KBM-7 (cell line): ENCODE measurements around the gene FOXP4.

Experiments
- DNase-seq: peaks from one replicate; pipeline ENCODE4 v3.0.0-alpha.2; 2015
- in situ Hi-C: fragments of 300-500 bp; cut with MboI; formaldehyde crosslinking; loops from 2 replicates; pipeline ENCODE4 v1.14.3; 2020; ENCODE audit warnings: low sequenced_read_pairs, low pct_unique_long_range_greater_than_20kb, mixed read lengths

Gene FOXP4

DNA sequence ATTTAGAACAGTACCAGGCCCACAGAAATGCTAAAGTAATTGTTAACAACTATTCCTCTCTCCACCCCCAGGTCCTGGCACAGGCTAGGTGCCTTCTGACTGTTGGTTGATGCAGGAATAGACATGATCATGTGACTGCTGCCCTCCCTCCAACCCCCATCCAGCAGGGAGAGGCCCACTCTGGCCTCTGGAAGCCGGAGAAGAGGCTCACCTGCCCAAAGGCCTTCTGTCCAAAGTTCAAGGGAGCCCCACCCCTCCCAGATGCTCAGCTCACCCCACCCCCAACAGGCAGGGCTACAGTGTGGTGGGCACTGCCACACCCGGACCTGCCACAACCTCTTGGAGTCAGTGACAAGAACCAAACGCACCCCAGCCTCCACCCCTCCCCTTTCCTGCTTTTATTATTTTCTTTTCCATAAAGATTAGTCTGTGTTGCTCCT lies 26.9 kb upstream of the FOXP4 start:
- DNase-seq, result no peak
- in situ Hi-C loops, result no loop called here

DNA sequence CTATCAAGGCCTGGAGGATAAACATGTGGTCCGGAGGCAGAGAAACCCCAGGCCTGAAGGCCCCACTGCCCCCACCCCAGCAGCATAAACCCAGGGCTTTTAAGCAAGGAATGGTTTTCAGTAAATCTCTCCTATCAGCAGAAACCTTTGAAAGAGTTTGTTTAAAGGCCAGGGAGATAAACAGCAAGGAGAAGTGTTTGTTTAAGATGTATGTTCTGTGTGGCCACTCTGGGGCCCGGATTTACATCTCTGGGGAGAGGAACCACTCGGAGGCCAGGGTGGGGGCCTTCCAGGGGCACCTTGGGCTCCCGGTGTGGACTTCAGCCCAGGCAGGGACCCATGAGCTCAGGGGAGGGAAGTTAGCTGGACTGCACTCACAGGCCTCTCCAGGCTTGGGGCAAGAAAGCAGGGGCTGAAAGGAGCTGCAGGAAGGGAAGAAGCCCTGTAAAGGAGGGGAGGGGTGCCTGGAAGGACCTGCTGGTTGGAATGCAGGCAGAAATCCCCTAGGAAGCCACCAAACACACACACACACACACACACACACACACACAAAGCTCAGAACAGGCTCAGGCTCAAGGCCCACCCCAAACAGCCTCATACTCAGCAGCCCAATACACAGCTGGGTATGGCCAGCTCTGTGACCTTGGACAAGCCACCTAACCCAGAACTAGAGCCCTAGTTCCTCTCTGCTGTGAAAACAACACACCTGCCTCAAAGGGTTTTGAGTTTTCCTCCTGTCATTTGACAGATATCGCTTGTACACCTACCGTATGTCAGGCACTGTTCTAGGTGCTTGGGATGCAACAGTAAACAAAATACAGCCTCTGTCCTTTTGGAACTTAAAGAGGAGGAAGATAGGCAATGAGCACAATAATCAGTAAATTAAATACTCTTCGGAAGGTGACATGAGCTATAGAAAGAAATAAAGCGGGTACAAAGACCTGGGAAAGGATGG lies 26.2 kb upstream of the FOXP4 start:
- no peak for DNase-seq
- in situ Hi-C loops, result no loop called here

DNA sequence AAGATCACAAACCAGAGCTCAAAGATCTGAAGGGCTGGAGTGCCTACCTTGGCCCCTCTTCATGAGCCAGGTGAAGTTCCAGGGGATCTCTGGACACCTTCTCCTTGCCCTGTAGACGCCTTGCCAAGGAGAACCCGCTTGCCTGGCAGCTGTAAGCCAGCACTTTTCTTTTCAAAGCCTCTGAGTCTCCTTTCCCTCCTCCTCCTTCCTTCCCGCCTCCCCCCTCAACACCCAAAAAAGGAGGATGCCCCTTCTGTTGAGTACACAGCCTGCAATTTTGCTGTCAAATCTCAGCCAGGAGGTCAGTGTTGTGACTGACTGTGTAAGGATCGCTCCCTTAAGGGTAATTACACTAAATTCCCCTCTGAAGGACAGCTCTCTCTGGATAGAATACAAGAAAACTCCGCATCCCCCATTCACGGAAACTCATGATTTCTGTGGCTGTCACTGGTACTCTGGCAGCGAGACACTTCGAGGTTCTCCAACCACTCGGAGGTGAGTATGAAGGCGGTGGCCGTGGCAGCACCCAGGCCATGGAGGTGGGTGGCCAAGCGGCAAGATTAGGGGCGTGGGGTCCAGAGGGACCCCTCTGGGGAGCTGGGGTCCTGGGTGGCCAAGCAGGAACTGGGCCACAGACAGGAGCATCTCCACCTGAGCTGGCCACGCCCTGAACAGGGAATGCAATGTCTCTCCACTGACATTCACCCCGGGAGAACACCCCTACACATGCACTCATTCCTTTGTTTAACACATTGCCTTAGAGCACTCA lies 23.2 kb upstream of the FOXP4 start:
- DNase-seq, result no peak
- in situ Hi-C loops, result no loop called here

DNA sequence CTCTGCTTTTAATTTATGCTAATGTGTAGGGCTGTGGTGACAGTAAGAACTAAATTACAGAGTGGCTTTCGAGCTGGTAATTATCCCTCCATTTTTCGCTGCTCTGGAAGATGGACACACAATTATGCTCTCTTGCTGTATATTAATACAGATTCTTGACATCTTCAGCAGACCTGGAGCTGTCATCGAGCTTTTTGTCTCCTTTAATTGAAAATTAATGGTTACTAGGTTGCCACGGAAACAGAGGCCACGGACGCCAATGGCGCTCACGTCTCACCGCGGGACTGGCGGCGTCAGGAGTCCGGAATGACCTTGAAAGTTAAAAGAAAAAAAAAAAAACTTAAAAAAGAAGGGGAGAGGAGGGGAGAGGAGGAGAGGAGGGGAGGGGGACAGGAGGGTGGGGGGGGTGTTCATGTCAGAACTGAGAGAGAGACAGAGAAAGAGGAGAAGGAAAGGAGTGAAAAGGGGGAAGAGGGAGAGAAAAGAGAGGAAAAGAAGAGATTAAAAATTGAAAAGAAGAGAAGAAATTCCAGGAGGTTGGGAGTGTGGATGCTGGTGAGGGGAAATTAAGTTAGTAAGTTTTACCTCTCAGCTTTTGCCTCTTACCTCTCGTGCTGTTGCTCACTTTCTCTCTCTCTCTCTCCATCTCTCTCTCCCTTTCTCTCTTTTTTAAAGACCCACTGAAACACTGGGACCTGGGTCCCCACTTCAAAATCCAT lies 22.1 kb upstream of the FOXP4 start:
- DNase-seq, result no peak
- in situ Hi-C loops, result no loop called here

DNA sequence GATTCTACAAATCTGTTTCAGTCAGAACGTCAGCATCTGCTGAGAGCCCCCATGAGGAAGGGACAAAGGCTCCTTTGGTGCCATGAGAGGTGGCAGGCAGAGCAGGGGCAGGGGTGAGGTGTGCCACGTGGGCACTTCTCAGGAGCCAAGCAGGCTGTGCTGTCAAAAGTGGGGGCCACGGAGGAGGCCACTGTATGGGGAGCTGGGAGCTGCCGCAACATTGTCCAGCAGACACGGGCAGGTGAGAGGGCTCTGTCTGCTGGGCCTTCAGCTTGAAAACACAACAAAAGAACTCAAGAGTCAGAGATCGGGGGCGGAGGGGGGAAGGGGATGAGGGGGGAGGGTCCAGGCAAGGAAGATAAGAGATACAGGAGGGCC lies 21.6 kb upstream of the FOXP4 start:
- in situ Hi-C loops, result no loop called here

DNA sequence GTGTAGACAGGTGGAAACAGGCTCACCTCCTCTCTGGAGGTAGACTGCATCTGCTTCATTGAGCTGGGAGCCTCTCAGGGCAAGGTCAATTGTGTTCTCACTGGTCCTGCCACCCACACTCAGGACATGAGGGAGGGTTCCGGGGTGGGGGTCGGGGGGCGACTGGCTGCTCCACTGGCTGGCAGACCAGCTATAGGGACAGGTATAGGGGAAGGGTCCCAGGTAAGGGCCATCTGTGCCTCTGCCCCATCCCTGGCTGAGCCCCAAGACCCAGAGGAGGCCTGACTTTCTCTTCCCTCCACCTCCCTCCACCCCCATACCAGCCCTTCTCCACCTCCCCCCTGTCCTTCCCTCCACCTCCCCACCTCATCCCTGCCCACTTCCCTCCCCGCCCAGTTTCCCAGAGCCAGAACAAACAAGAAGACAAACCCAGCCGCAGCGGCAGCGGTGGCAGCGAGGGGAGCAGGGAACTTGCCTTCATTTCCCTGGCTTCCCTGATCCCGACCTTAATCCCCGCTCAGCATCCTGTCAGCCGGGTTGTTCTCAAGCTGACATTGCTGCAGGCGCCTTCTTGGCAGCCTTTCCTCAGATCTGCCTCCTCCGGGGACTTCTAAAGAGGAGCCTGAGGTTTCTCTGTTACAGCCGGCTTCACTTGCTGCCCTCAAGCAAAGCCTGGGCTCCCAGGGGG lies 18.3 kb upstream of the FOXP4 start:
- no peak for DNase-seq
- in situ Hi-C loops, result no loop called here

More for the DNA sequence above, 21.6 kb upstream of the FOXP4 start:
- no peak for DNase-seq

DNA sequence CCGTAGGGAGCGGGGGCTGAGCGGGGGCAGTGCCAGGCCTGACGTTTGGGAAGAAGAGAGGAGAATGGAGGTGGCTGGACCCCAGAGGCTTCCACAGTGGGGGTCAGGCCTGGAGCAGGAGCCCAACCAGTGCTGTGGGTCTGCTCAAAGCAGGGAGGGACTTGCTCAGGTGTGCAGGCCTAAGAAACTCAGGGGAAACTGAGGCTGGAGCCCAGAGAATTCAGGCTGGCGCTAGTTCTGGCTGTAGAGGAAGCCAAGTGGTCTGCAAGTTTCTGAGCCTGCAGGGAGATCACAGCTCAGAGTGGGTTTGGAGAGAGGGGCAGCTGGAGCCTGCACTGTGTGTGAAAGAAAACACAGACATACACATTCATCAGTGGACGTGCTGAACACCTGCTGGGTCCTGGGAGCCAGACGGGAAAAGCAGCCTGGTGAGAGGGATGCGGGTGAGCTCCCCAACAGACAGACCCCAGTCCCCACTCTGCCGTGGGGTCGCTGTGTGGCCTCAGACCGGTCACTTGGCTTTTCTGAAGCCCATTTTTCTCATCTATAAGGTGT lies 17.7 kb upstream of the FOXP4 start:
- in situ Hi-C loops, result no loop called here
- DNase-seq, result no peak

DNA sequence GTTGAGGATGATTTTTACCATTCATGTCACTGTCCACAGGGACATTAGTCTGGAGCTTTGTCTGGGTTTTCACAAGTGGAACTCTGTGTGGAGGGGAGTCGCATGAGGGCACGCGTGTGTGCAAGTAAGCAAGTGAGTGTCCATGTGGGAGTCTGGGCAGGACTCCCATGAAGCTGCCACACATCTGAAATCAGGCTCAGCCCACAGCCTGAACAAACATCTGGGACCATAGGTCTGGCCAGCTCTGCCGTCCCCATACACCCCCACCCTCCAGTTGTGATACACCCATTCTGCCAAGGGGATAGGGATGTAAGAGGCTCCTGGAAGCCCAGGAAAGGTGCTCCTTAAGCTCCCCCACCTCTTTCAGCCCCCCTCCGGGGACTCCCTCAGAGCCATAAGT lies 17.1 kb upstream of the FOXP4 start:
- in situ Hi-C loops, result no loop called here
- no peak for DNase-seq

DNA sequence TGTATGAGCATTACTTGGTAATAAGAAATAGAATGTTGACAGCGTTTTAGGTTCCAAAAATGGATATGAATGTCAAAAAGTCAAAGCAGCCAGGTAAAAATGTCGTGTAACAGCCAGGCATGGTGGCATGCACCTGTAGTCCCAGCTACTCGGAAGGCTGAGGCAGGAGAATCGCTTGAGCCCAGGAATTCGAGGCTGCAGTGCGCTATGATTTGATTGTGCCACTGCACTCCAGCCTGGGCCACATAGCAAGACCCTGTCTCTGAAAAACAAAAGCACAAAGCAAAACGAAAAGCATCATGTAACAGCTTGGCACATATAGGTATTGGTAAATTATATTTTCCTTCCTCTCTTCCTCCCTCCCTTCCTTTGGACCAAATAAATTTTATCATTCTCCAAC lies 16.2 kb upstream of the FOXP4 start:
- in situ Hi-C loops, result no loop called here
- no peak for DNase-seq

DNA sequence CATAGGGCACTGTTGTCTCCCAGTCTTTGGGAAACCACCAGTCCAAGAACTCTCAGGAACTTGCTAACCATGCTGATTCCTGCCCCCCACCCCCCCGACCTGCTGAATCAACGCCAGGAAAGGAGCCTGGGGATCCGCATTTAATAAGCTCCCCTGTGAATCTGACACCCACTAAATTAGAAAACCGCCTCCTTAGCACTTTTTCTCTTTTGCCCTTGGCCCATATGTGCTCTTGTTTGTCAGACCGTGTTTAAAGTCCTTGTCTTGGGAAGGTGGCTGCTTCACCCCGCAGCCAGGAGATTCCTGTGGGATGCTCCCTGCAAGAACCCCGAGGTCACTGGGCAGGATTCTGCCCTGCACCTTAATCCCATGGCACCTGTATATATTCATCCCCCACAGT lies 15.7 kb upstream of the FOXP4 start:
- in situ Hi-C loops, result no loop called here
- no peak for DNase-seq

DNA sequence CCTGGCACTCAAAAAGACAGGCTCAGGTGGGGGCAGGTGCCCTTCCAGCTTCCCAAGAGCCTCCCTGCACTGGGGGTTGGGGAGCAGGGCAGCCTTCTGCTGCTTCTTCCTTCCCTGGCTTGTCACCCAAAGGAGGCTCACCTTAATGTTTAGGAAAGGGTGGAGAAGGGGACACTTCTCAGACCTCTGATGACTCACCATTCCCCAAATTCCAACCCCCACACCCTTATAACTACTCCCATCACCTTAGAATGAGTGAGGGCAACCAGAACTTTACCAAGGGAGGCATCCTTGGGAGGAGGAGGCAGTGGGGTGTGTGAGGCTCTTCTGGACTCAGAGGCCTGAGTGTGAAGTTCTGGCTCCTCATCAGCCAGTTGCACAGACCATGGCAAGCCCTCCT lies 15.2 kb upstream of the FOXP4 start:
- no peak for DNase-seq
- in situ Hi-C loops, result no loop called here

DNA sequence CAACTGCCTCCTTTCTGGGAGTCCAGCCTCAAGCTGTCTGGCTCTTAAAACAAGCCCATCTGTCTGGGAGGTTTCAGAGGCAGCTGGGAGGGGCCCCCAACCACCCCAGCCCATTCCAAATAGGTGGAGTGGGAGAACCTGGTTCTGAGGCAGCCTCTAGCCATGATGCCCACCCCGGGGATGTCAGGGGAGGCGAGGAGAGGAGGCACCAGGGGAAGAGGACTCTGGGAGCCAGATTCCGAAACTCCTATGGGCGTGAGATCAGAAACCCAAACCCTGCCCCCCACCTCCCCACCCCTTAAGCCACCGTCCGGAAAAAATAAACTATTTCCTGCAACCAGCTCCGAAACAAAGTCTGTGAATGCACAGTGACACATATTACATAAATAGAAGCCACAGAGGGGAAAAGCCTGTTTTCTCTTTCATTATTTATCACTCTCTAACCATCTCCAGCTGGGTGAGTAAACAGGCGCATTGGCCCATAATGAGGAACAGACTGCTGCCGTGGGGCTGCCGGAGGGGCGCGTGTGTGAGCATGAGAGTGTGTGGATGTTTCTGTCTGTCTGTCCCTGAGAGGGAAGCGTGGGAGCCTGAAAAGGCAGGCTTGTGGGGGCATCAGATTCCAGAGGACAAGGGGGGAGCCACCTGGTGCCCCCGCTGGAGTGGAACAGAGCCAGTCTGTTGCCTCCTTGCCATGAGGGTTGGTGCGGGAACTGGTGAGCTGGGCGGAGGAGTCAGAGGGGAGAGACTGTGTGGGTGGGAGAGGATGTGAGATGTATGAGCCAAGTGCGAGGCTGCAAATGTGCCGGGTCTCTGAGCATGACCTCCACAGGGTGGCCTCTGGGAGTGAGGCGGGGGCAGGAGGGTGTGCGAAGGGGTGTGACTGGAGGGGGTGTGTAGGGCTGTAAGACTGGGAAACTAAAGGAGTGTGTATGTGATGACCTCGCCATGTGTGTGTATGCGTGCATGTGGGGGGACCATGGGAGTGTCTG lies 14.3 kb upstream of the FOXP4 start:
- DNase-seq, result peak; percentile 27
- in situ Hi-C loops, result no loop called here

DNA sequence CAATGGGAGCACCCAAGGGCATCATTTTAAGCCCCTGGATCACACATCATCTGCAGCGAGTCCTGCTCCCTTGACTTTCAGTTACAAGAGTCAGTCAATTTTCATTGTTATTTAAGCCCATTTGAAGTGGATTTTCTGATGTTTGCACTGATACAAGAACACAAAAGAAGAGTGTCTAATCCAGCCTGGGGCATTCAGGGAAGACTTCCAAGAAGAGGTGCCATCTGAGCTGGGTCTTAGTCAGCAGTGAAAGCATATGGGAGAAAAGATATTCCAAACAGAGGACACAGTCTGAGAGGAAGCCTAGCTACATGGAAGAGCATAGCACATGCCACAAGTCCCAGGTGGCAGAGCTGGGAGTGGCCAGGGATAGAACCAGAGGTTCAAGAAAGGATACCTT lies 10.4 kb upstream of the FOXP4 start:
- no peak for DNase-seq

DNA sequence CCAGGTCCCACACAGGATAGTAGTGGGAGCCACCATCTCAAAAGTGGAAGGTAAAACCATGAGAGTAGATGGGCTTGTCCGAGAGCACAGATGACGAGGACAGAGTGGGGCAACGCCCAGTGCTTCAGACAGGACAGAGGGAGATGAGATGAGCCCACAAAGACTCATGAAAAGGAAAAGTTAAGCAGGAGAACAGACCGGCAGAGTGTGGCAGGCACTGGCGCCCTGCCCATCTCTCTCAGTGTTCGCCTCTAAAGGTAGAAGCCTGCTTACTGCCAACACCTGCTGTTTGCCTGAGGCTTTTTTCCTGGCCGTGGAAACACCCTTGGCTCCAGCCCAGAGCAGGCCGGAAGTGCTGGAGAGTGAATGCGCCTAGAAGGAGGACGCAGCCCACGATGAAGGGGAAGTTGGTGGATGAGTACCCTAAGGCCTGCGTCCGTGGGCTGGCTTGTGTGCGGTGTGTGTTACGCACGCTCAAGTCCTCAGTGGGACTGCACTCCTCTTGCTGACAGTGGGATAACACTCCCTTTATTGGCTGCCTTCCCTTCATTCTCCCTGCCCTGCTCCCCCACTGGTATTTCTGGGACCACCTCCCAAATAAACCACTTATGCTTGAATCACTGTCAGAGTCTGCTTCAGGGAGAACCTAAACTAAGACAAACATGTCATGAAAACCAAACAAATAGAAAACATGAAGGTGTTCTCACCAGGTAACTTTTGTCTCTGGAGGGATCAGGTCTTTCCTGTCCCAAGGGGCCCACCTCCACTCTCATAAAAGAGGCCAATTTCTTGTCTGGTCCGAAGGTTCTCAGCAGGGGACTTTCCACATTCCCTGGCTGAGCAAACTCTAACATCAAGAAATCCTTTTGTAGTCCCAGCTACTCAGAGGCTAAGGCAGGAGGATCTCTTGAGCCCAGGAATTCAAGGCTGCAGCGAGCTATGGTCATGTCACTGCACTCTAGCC lies 9.1 kb upstream of the FOXP4 start:
- in situ Hi-C loops, result no loop called here
- DNase-seq, result peak; percentile 73

More for the DNA sequence above, 10.4 kb upstream of the FOXP4 start:
- in situ Hi-C loops, result no loop called here

DNA sequence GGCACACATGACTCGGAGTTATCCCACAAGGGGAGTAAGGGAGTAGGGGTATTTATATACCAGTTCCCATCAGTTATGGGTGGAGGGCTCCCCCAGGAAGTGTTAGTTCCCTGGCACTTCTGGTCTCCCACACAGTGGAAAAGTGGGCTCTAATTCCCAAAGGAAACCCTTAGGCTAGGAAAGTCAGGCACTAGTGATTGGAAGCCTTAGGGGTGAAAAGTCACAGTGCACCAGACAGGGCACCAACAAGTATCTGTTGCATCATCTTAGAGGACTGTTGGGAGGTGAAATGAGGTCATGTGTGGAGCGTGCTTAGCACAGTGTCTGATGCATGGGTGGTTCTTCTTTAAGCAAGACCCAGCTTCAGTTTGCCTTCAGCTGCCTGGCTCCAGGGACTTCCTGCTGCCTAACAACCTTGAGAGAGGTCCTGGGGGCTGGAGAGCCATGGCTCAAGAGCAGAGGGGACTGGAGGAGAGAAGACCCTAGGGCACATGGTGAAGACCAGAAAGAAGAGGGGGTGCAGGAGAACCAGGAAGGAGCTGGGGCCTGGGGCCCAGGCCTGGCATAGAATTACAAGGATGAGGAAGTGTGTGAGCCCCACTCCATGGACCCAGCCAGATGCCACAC lies 7.5 kb upstream of the FOXP4 start:
- DNase-seq, result peak; percentile 86
- in situ Hi-C loops, result no loop called here

DNA sequence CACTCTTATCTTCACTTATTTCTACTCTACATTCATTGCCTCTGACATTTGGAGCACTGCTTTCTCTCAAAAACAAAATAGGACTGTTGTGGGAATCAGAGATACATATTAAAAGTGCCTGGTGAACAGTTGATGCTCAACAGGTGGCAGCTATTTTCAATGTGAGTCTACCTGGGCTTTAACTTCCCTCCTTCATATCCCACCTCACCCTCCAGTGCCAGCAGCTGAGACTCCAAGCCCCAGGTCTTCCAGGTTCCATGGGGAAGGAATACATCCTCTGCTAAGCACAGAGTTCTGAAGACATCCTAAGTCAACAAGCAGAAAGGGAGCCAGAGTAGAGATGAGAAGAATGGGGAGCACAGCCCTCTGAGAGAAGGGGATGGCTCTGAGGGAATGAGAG lies 7.0 kb upstream of the FOXP4 start:
- DNase-seq, result no peak
- in situ Hi-C loops, result no loop called here
